ENCODE results near the gene VAMP7. TPM values are rescaled to one million over a fixed set of nuclear protein-coding genes. Genes with fewer than 3 reads are reported as not detected.
"Not testable (repeated sequence)": the region's sequence is repeated elsewhere in the genome, so short reads cannot be mapped to it uniquely, and the experiment has no call there.

Gene VAMP7
- polyA plus RNA-seq, 1 experiment = 28.1 TPM

- no peak for TF ChIP-seq CTCF (IDR thresholded peaks at IDR 0.05; ENCODE audit: insufficient read depth, low read depth, low read length)
- Histone ChIP-seq H3K4me3 (ENCODE audit: low read depth, low read length) (no peak overlapping the region), H3K36me3 (ENCODE audit: control insufficient read depth, insufficient read depth, low read length) (no peaks in the 10 kb centered on the region), H3K27me3 (ENCODE audit: control insufficient read depth, insufficient read depth, low read length) (no peaks in the 10 kb centered on the region)
- no peak for DNase-seq (ENCODE audit: low read depth)
- ChIA-PET POLR2A (no interaction called here), CTCF (no interaction called here)
Measured at GRCh38 chrX:155900765-155901164, 19.6 kb downstream of the VAMP7 start.

DNA sequence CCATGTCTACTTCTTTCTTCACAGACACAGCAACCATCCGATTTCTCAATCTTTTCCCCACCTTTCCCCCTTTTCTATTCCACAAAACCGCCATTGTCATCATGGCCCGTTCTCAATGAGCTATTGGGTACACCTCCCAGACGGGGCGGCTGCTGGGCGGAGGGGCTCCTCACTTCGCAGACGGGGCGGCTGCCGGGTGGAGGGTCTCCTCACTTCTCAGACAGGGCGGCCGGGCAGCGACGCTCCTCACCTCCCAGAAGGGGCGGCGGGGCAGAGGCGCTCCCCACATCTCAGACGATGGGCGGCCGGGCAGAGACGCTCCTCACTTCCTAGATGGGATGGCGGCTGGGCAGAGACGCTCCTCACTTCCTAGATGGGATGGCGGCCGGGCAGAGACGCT lies 26.5 kb downstream of the VAMP7 start:
- DNase-seq (ENCODE audit: low read depth); H3K36me3 ChIP-seq (ENCODE audit: control insufficient read depth, insufficient read depth, low read length); CTCF ChIA-PET; H3K4me3 ChIP-seq (ENCODE audit: low read depth, low read length); POLR2A ChIA-PET; H3K27me3 ChIP-seq (ENCODE audit: control insufficient read depth, insufficient read depth, low read length): not testable (repeated sequence)

- DNase-seq (ENCODE audit: low read depth) = no peak
- CTCF ChIA-PET = no interaction called here
- no peak for TF ChIP-seq CTCF (IDR thresholded peaks at IDR 0.05; ENCODE audit: insufficient read depth, low read depth, low read length)
- Histone ChIP-seq H3K4me3 (ENCODE audit: low read depth, low read length) (no peak overlapping the region), H3K27me3 (ENCODE audit: control insufficient read depth, insufficient read depth, low read length) (no peaks in the 10 kb centered on the region), H3K36me3 (ENCODE audit: control insufficient read depth, insufficient read depth, low read length) (no peaks in the 10 kb centered on the region)
- POLR2A ChIA-PET = no interaction called here
Measured at GRCh38 chrX:155923200-155923599, 42.1 kb downstream of the VAMP7 start.

- H3K27me3 ChIP-seq (ENCODE audit: control insufficient read depth, insufficient read depth, low read length); H3K36me3 ChIP-seq (ENCODE audit: control insufficient read depth, insufficient read depth, low read length); H3K4me3 ChIP-seq (ENCODE audit: low read depth, low read length); POLR2A ChIA-PET; CTCF ChIA-PET; DNase-seq (ENCODE audit: low read depth): not testable (repeated sequence)
Measured at GRCh38 chrX:155930852-155931618, 49.9 kb downstream of the VAMP7 start.

- no peak overlapping the region for H3K4me3 ChIP-seq (ENCODE audit: low read depth, low read length)
- no peaks in the 10 kb centered on the region for H3K27me3 ChIP-seq (ENCODE audit: control insufficient read depth, insufficient read depth, low read length)
- CTCF ChIA-PET = no interaction called here
Measured at GRCh38 chrX:155938132-155938531, 57.0 kb downstream of the VAMP7 start.

DNA sequence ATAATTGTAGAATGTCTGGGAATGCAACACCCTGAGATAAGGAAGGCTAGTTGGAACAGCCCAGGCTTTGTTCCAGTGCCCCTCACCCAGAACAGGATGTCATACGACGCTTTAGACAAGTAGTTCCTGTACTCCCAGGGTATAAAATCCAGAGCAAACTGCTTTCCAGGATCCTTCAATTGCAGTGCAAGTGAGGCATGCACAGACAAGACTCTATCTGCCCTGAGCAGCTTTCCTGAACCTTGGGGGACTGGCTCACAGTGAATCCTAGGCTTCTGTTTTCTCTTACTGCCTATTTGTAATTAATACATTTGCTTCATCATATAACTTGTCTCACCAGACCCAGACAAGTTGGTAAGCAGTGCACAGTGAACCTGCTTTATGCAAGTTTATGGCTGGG lies 68.0 kb downstream of the VAMP7 start:
- CTCF ChIA-PET = no interaction called here
- POLR2A ChIA-PET = no interaction called here
- H3K36me3 ChIP-seq (ENCODE audit: control insufficient read depth, insufficient read depth, low read length) = no peaks in the 10 kb centered on the region
- TF ChIP-seq CTCF (IDR thresholded peaks at IDR 0.05; ENCODE audit: insufficient read depth, low read depth, low read length) = no peak
- H3K4me3 ChIP-seq (ENCODE audit: low read depth, low read length) = no peak overlapping the region
- H3K27me3 ChIP-seq (ENCODE audit: control insufficient read depth, insufficient read depth, low read length) = no peaks in the 10 kb centered on the region
- no peak for DNase-seq (ENCODE audit: low read depth)

More at GRCh38 chrX:155938132-155938531, 57.0 kb downstream of the VAMP7 start:
- POLR2A ChIA-PET = no interaction called here
- no peak for DNase-seq (ENCODE audit: low read depth)
- H3K36me3 ChIP-seq (ENCODE audit: control insufficient read depth, insufficient read depth, low read length) = no peaks in the 10 kb centered on the region
- TF ChIP-seq CTCF (IDR thresholded peaks at IDR 0.05; ENCODE audit: insufficient read depth, low read depth, low read length) = no peak

All from BJ (cell line).